Brain microvascular endothelial cell (primary cell): ENCODE measurements around the gene STK10.

ENCODE experiments used
- DNase-seq: peaks from one replicate; pipeline ENCODE4 v3.0.0-alpha.2; 2020
- H3K27ac ChIP-seq: fragments of 250-450 bp; sonication (Bioruptor Pico); 2 replicates; pipeline ENCODE4 v1.5.1; 2020; ENCODE audit warnings: mild to moderate bottlenecking, moderate library complexity
- H3K27me3 ChIP-seq: fragments of 250-450 bp; sonication (Bioruptor Pico); replicated peaks from 2 replicates; pipeline ENCODE4 v1.5.1; 2020; ENCODE audit warnings: mild to moderate bottlenecking
- H3K36me3 ChIP-seq: fragments of 250-450 bp; sonication (Bioruptor Pico); replicated peaks from 2 replicates; pipeline ENCODE4 v1.5.1; 2020; ENCODE audit warnings: mild to moderate bottlenecking
- H3K4me3 ChIP-seq: 2 replicates; pipeline ENCODE4 v1.5.1; 2011; ENCODE audit warnings: low read depth, mild to moderate bottlenecking, control low read depth, low read length, moderate library complexity
- CTCF ChIP-seq: IDR thresholded peaks from 2 replicates; pipeline ENCODE4 v1.5.1; 2011; ENCODE audit warnings: low read depth, mild to moderate bottlenecking, moderate library complexity, low read length, control low read depth, inconsistent platforms; ENCODE audit errors: missing control alignments
- in situ Hi-C: cut with HindIII; loops from 2 replicates; pipeline ENCODE4 v1.10.0; 2017; ENCODE audit warnings: low sequenced_read_pairs, low pct_ligation_motif_present

Gene STK10

DNA sequence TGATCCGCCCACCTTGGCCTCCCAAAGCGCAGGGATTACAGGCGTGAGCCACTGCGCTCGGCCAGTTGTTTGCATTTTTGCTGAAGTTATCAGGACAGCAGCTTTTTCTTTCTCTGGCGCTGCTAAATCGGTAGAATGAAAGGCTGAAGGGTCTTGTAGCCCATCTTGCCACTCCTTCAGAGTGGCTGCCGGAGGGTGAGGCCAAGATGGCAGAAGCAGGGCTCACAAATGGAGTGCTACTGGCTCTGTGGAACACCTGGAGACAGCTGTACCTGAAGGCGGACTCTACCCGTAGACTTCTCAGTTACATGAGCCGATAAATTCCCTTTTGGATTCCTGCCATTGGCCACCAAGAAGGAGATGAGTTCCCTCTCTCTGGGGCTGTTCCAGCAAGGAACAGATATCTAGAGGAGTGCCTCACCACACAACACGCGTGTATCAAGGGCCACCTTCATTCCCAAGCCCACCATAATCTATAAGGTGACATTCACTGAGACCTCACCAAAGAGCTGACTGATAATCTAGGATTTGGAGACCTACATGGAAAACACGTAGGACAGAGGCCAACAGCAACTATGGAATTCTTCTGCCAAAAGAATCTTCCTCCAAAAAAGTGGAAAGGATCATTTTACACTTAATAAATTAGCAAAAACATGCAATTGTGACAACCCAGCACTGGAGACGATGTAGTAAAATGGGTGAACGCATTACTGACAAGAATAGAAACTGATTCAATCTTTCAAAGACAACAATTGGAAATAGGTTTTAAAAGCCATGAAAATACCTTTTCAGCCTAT is 21.8 kb downstream of the STK10 start:
- H3K36me3 ChIP-seq: no peaks in the 10 kb centered on the region
- H3K27me3 ChIP-seq: no peaks in the 10 kb centered on the region
- no peak for DNase-seq
- no peak overlapping the region for H3K4me3 ChIP-seq
- in situ Hi-C loops: no loop called here
- no peak for TF ChIP-seq CTCF
- no peak overlapping the region for H3K27ac ChIP-seq

GRCh38 chr5:172165465-172165864 is 22.6 kb downstream of the STK10 start:
- Histone ChIP-seq H3K27me3 (no peaks in the 10 kb centered on the region), H3K36me3 (no peaks in the 10 kb centered on the region), H3K4me3 (no peak overlapping the region), H3K27ac (no peak overlapping the region)
- no peak for TF ChIP-seq CTCF
- no peak for DNase-seq
- in situ Hi-C loops: no loop called here

DNA sequence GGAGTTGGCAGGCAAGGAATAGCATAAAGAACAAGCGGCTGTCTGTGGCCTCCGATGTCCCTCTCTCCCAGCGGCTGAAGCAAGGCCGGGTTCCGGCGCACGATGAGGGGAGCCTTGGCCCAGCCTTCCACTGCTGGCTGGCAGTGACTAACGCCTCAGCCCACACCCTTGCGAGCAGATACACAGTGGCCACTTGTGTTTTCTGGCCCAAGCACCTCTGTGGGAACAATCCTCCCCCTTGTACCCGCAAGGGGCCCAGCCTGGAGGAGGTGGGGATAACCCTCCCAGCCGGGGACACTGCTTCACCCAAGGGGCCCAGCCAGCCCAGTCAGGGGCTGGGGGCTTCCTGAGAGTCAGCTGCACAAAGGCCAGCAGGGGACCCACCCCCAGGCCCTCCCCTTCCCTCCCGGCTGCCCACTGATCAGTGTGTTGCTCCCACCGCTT is 23.2 kb downstream of the STK10 start:
- in situ Hi-C loops: no loop called here

DNA sequence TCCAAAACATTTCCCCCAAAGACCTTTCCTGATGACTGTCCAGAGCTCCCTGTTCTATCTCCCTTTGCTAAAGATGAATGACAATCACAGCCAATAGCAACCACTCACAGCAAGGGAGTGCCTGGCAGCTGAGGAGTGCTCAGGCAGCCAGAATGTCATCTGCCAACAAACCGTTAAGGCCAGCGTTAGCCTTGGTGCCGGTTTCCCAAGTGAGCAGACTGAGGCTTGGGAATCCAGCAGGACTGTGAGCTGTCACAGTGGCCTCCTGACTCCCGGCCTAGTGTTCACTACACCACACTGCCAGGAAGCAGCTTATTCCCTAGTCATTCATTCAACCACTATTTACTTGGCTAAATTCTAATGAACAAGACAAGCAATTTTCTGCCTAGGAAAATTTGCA is 24.7 kb downstream of the STK10 start:
- in situ Hi-C loops: no loop called here
- no peak for DNase-seq
- TF ChIP-seq CTCF: no peak
- Histone ChIP-seq H3K4me3 (no peak overlapping the region), H3K36me3 (no peaks in the 10 kb centered on the region), H3K27ac (no peak overlapping the region), H3K27me3 (no peaks in the 10 kb centered on the region)

More for the DNA sequence above, 23.2 kb downstream of the STK10 start:
- no peaks in the 10 kb centered on the region for H3K36me3 ChIP-seq
- H3K4me3 ChIP-seq: no peak overlapping the region
- no peak overlapping the region for H3K27ac ChIP-seq
- no peak for DNase-seq
- no peaks in the 10 kb centered on the region for H3K27me3 ChIP-seq
- no peak for TF ChIP-seq CTCF

- DNase-seq: no peak
- no peak for TF ChIP-seq CTCF
- in situ Hi-C loops: no loop called here
- no peak overlapping the region for H3K27ac ChIP-seq
- no peak overlapping the region for H3K4me3 ChIP-seq
- H3K36me3 ChIP-seq: peaks cover under 1% of the 10 kb centered on the region
- no peaks in the 10 kb centered on the region for H3K27me3 ChIP-seq
These were observed 25.1 kb downstream of the STK10 start for GRCh38 chr5:172162987-172163343.

- DNase-seq: no peak
- Histone ChIP-seq H3K36me3 (peaks cover 3% of the 10 kb centered on the region), H3K27ac (no peak overlapping the region), H3K4me3 (no peak overlapping the region), H3K27me3 (no peaks in the 10 kb centered on the region)
- in situ Hi-C loops: no loop called here
- TF ChIP-seq CTCF: peak; percentile 29
These were observed 25.6 kb downstream of the STK10 start for GRCh38 chr5:172162323-172162986.
